ENCODE measurements around the gene ARVCF.

Gene ARVCF

GRCh38 chr22:19972251-19972650, 44.4 kb downstream of the ARVCF start:
- Histone ChIP-seq H3K4me2 (ENCODE audit: low read length) (no peak overlapping the region), H3K27ac (ENCODE audit: low read depth, low read length) (no peak overlapping the region), H3K27me3 (ENCODE audit: insufficient read depth, low read length) (no peaks in the 10 kb centered on the region), H2BK5ac (ENCODE audit: low read depth, low read length, poor library complexity) (no peak overlapping the region), H2AK5ac (ENCODE audit: low read length) (no peak overlapping the region), H3K23ac (ENCODE audit: low read length) (no peak overlapping the region), H3K18ac (ENCODE audit: low read length) (no peak overlapping the region), H3K4me3 (ENCODE audit: low read depth, low read length) (no peak overlapping the region), H3K4me1 (ENCODE audit: control insufficient read depth in 1 of 2, insufficient read depth in 2 of 2, low read length in 2 of 2) (peaks cover 2 to 5% of the 10 kb centered on the region in 2 experiments), H3K79me2 (ENCODE audit: control insufficient read depth, insufficient read depth, low read length, poor library complexity) (no peaks in the 10 kb centered on the region), H2AFZ (ENCODE audit: insufficient read depth, low read length, poor library complexity) (no peak overlapping the region), H3K9ac (ENCODE audit: low read length) (no peak overlapping the region), H4K8ac (ENCODE audit: low read depth, low read length) (no peak overlapping the region), H3K79me1 (ENCODE audit: low read length) (no peaks in the 10 kb centered on the region), H2BK12ac (ENCODE audit: low read length) (no peak overlapping the region), H3K4ac (ENCODE audit: low read depth, low read length) (no peak overlapping the region), H3K14ac (ENCODE audit: low read length) (no peak overlapping the region), H3K36me3 (ENCODE audit: control insufficient read depth in 1 of 2, insufficient read depth in 2 of 2, low read length in 2 of 2) (peaks cover 5 to 10% of the 10 kb centered on the region in 2 experiments), H4K12ac (ENCODE audit: low read depth, low read length) (no peak overlapping the region), H4K91ac (ENCODE audit: low read depth, low read length) (no peak overlapping the region), H2BK120ac (ENCODE audit: insufficient read depth, low read length, poor library complexity) (no peak overlapping the region), H3K9me3 (ENCODE audit: insufficient read depth, low read depth, low read length) (no peaks in the 10 kb centered on the region)
- DNase-seq: no peak
- no CpG with 5 or more reads among the region's 9 CpGs for WGBS (ENCODE audit: extremely low coverage, insufficient coverage, insufficient read length)

GRCh38 chr22:19971276-19972124, 45.1 kb downstream of the ARVCF start:
- no peak for DNase-seq
- Histone ChIP-seq H2BK120ac (ENCODE audit: insufficient read depth, low read length, poor library complexity) (no peak overlapping the region), H3K27ac (ENCODE audit: low read depth, low read length) (no peak overlapping the region)

GRCh38 chr22:19970479-19971275, 45.9 kb downstream of the ARVCF start:
- H3K27ac ChIP-seq (ENCODE audit: low read depth, low read length): no peak overlapping the region
- H3K18ac ChIP-seq (ENCODE audit: low read length): no peak overlapping the region
- H3K9ac ChIP-seq (ENCODE audit: low read length): no peak overlapping the region
- H3K27me3 ChIP-seq (ENCODE audit: insufficient read depth, low read length): no peaks in the 10 kb centered on the region
- H3K4me2 ChIP-seq (ENCODE audit: low read length): no peak overlapping the region
- H3K36me3 ChIP-seq (ENCODE audit: control insufficient read depth in 1 of 2, insufficient read depth in 2 of 2, low read length in 2 of 2): peaks cover 5 to 10% of the 10 kb centered on the region in 2 experiments
- H4K12ac ChIP-seq (ENCODE audit: low read depth, low read length): no peak overlapping the region
- H2BK5ac ChIP-seq (ENCODE audit: low read depth, low read length, poor library complexity): no peak overlapping the region
- peaks cover 2 to 5% of the 10 kb centered on the region in 2 experiments for H3K4me1 ChIP-seq (ENCODE audit: control insufficient read depth in 1 of 2, insufficient read depth in 2 of 2, low read length in 2 of 2)
- H4K8ac ChIP-seq (ENCODE audit: low read depth, low read length): no peak overlapping the region
- H2BK12ac ChIP-seq (ENCODE audit: low read length): no peak overlapping the region
- H3K23ac ChIP-seq (ENCODE audit: low read length): no peak overlapping the region
- H4K91ac ChIP-seq (ENCODE audit: low read depth, low read length): no peak overlapping the region
- DNase-seq: peak; percentile 36 to 60
- no peaks in the 10 kb centered on the region for H3K9me3 ChIP-seq (ENCODE audit: insufficient read depth, low read depth, low read length)
- no peaks in the 10 kb centered on the region for H3K79me2 ChIP-seq (ENCODE audit: control insufficient read depth, insufficient read depth, low read length, poor library complexity)
- H3K4ac ChIP-seq (ENCODE audit: low read depth, low read length): no peak overlapping the region
- no peak overlapping the region for H3K4me3 ChIP-seq (ENCODE audit: low read depth, low read length)
- H2BK120ac ChIP-seq (ENCODE audit: insufficient read depth, low read length, poor library complexity): no peak overlapping the region
- H2AFZ ChIP-seq (ENCODE audit: insufficient read depth, low read length, poor library complexity): no peak overlapping the region
- no CpG with 5 or more reads among the region's 25 CpGs for WGBS (ENCODE audit: extremely low coverage, insufficient coverage, insufficient read length)
- H3K79me1 ChIP-seq (ENCODE audit: low read length): no peaks in the 10 kb centered on the region
- H3K14ac ChIP-seq (ENCODE audit: low read length): no peak overlapping the region
- no peak overlapping the region for H2AK5ac ChIP-seq (ENCODE audit: low read length)

More at GRCh38 chr22:19971276-19972124, 45.1 kb downstream of the ARVCF start:
- Histone ChIP-seq H4K91ac (ENCODE audit: low read depth, low read length) (no peak overlapping the region), H2BK5ac (ENCODE audit: low read depth, low read length, poor library complexity) (no peak overlapping the region), H3K4me3 (ENCODE audit: low read depth, low read length) (no peak overlapping the region), H3K14ac (ENCODE audit: low read length) (no peak overlapping the region), H3K9ac (ENCODE audit: low read length) (no peak overlapping the region), H4K12ac (ENCODE audit: low read depth, low read length) (no peak overlapping the region), H3K79me2 (ENCODE audit: control insufficient read depth, insufficient read depth, low read length, poor library complexity) (no peaks in the 10 kb centered on the region), H2AFZ (ENCODE audit: insufficient read depth, low read length, poor library complexity) (no peak overlapping the region), H3K79me1 (ENCODE audit: low read length) (no peaks in the 10 kb centered on the region), H3K4me1 (ENCODE audit: control insufficient read depth in 1 of 2, insufficient read depth in 2 of 2, low read length in 2 of 2) (peaks cover 2 to 5% of the 10 kb centered on the region in 2 experiments), H2BK12ac (ENCODE audit: low read length) (no peak overlapping the region), H3K4ac (ENCODE audit: low read depth, low read length) (no peak overlapping the region), H3K18ac (ENCODE audit: low read length) (no peak overlapping the region), H3K9me3 (ENCODE audit: insufficient read depth, low read depth, low read length) (no peaks in the 10 kb centered on the region), H3K36me3 (ENCODE audit: control insufficient read depth in 1 of 2, insufficient read depth in 2 of 2, low read length in 2 of 2) (peaks cover 5 to 10% of the 10 kb centered on the region in 2 experiments), H3K27me3 (ENCODE audit: insufficient read depth, low read length) (no peaks in the 10 kb centered on the region), H4K8ac (ENCODE audit: low read depth, low read length) (no peak overlapping the region), H2AK5ac (ENCODE audit: low read length) (no peak overlapping the region), H3K4me2 (ENCODE audit: low read length) (no peak overlapping the region), H3K23ac (ENCODE audit: low read length) (no peak overlapping the region)
- no CpG with 5 or more reads among the region's 28 CpGs for WGBS (ENCODE audit: extremely low coverage, insufficient coverage, insufficient read length)

- H3K27ac ChIP-seq (ENCODE audit: low read depth, low read length): no peak overlapping the region
- no peak overlapping the region for H4K12ac ChIP-seq (ENCODE audit: low read depth, low read length)
- no peak overlapping the region for H3K4me3 ChIP-seq (ENCODE audit: low read depth, low read length)
- H3K14ac ChIP-seq (ENCODE audit: low read length): no peak overlapping the region
- peak overlapping the region; percentile 20 for H2AK5ac ChIP-seq (ENCODE audit: low read length)
- no peak overlapping the region for H2BK120ac ChIP-seq (ENCODE audit: insufficient read depth, low read length, poor library complexity)
- H3K9me3 ChIP-seq (ENCODE audit: insufficient read depth, low read depth, low read length): no peaks in the 10 kb centered on the region
- H3K18ac ChIP-seq (ENCODE audit: low read length): no peak overlapping the region
- H3K4me2 ChIP-seq (ENCODE audit: low read length): no peak overlapping the region
- no peak overlapping the region for H2AFZ ChIP-seq (ENCODE audit: insufficient read depth, low read length, poor library complexity)
- H3K23ac ChIP-seq (ENCODE audit: low read length): no peak overlapping the region
- no peak for DNase-seq
- no peaks in the 10 kb centered on the region for H3K79me2 ChIP-seq (ENCODE audit: control insufficient read depth, insufficient read depth, low read length, poor library complexity)
- H3K36me3 ChIP-seq (ENCODE audit: control insufficient read depth in 1 of 2, insufficient read depth in 2 of 2, low read length in 2 of 2): peaks cover 5 to 10% of the 10 kb centered on the region in 2 experiments
- H3K27me3 ChIP-seq (ENCODE audit: insufficient read depth, low read length): no peaks in the 10 kb centered on the region
- WGBS (ENCODE audit: extremely low coverage, insufficient coverage, insufficient read length): no CpG with 5 or more reads among the region's 9 CpGs
- H4K8ac ChIP-seq (ENCODE audit: low read depth, low read length): no peak overlapping the region
- H3K4ac ChIP-seq (ENCODE audit: low read depth, low read length): no peak overlapping the region
- H2BK5ac ChIP-seq (ENCODE audit: low read depth, low read length, poor library complexity): no peak overlapping the region
- no peaks in the 10 kb centered on the region for H3K79me1 ChIP-seq (ENCODE audit: low read length)
- no peak overlapping the region for H3K9ac ChIP-seq (ENCODE audit: low read length)
- H2BK12ac ChIP-seq (ENCODE audit: low read length): peak overlapping the region; percentile 9
- H4K91ac ChIP-seq (ENCODE audit: low read depth, low read length): peak overlapping the region; percentile 27
- H3K4me1 ChIP-seq (ENCODE audit: control insufficient read depth in 1 of 2, insufficient read depth in 2 of 2, low read length in 2 of 2): no peaks in the 10 kb centered on the region
These were observed 46.6 kb downstream of the ARVCF start for GRCh38 chr22:19970031-19970478.
